ENCODE data around the gene PKP3. TPM values are rescaled to one million over a fixed set of nuclear protein-coding genes. Genes with fewer than 3 reads are reported as not detected.

Gene PKP3
- total and polyA plus RNA-seq, 2 donors from 2014 or later = 1.9 to 3.6 TPM

GRCh38 chr11:376531-377173 is 17.4 kb upstream of the PKP3 start:
- Histone ChIP-seq H3K27me3 (ENCODE audit: control insufficient read depth, insufficient read depth, low read length) (no peaks in the 10 kb centered on the region), H3K36me3 (ENCODE audit: control insufficient read depth in 2 of 3, insufficient read depth in 3 of 3, low read length in 3 of 3) (no peaks in the 10 kb centered on the region), H3K4me1 (ENCODE audit: control insufficient read depth in 2 of 3, insufficient read depth in 2 of 3, low read depth in 1 of 3, low read length in 3 of 3) (no peaks in the 10 kb centered on the region), H3K4me3 (ENCODE audit: low read length in 3 of 3) (no peak overlapping the region), H3K9me3 (ENCODE audit: control insufficient read depth in 2 of 3, insufficient read depth in 1 of 3, low read length in 3 of 3) (no peaks in the 10 kb centered on the region), H3K9ac (ENCODE audit: low read length in 3 of 3) (no peak overlapping the region), H3K27ac (ENCODE audit: low read depth in 2 of 2, low read length in 2 of 2) (no peak overlapping the region)
- no peak for DNase-seq
- no peak for TF ChIP-seq CTCF (IDR thresholded peaks at IDR 0.05; ENCODE audit: borderline replicate concordance, extremely low read depth, insufficient read depth)
- intact Hi-C loops (cut with DNase I) = no loop called here
- FAIRE-seq = no peak

- Histone ChIP-seq H3K27ac (ENCODE audit: low read depth in 2 of 2, low read length in 2 of 2) (no peak overlapping the region), H3K9ac (ENCODE audit: low read length in 3 of 3) (no peak overlapping the region), H3K4me3 (ENCODE audit: low read length in 3 of 3) (no peak overlapping the region), H3K36me3 (ENCODE audit: control insufficient read depth in 2 of 3, insufficient read depth in 3 of 3, low read length in 3 of 3) (no peaks in the 10 kb centered on the region), H3K9me3 (ENCODE audit: control insufficient read depth in 2 of 3, insufficient read depth in 1 of 3, low read length in 3 of 3) (no peaks in the 10 kb centered on the region), H3K4me1 (ENCODE audit: control insufficient read depth in 2 of 3, insufficient read depth in 2 of 3, low read depth in 1 of 3, low read length in 3 of 3) (no peaks in the 10 kb centered on the region), H3K27me3 (ENCODE audit: control insufficient read depth, insufficient read depth, low read length) (no peaks in the 10 kb centered on the region)
- no peak for TF ChIP-seq CTCF (IDR thresholded peaks at IDR 0.05; ENCODE audit: borderline replicate concordance, extremely low read depth, insufficient read depth)
- FAIRE-seq = no peak
- intact Hi-C loops (cut with DNase I) = no loop called here
- DNase-seq = no peak
These were observed 16.7 kb upstream of the PKP3 start for GRCh38 chr11:377174-377865.

- TF ChIP-seq CTCF (IDR thresholded peaks at IDR 0.05; ENCODE audit: borderline replicate concordance, extremely low read depth, insufficient read depth) = no peak
These were observed 16.0 kb upstream of the PKP3 start for GRCh38 chr11:377883-378500.

More at GRCh38 chr11:377883-378500, 16.0 kb upstream of the PKP3 start:
- Histone ChIP-seq H3K9me3 (ENCODE audit: control insufficient read depth in 2 of 3, insufficient read depth in 1 of 3, low read length in 3 of 3) (no peaks in the 10 kb centered on the region), H3K27ac (ENCODE audit: low read depth in 2 of 2, low read length in 2 of 2) (no peak overlapping the region), H3K36me3 (ENCODE audit: control insufficient read depth in 2 of 3, insufficient read depth in 3 of 3, low read length in 3 of 3) (no peaks in the 10 kb centered on the region), H3K27me3 (ENCODE audit: control insufficient read depth, insufficient read depth, low read length) (no peaks in the 10 kb centered on the region), H3K4me3 (ENCODE audit: low read length in 3 of 3) (no peak overlapping the region), H3K4me1 (ENCODE audit: control insufficient read depth in 2 of 3, insufficient read depth in 2 of 3, low read depth in 1 of 3, low read length in 3 of 3) (no peaks in the 10 kb centered on the region), H3K9ac (ENCODE audit: low read length in 3 of 3) (no peak overlapping the region)
- DNase-seq = no peak
- intact Hi-C loops (cut with DNase I) = no loop called here
- no peak for FAIRE-seq
